SU-DHL-6 (cell line): ENCODE measurements around the gene C2CD2L.

Experiments used
- CTCF ChIP-seq: fragments of 200-600 bp; sonication (generic); IDR thresholded peaks from one replicate; pipeline ENCODE4 v1.5.1; 2017; ENCODE audit warnings: antibody characterized with exemption, mild to moderate bottlenecking, low read length, moderate library complexity; ENCODE audit not compliant: insufficient read depth, poor library complexity, severe bottlenecking
- EZH2phosphoT487 ChIP-seq: fragments of 200-600 bp; sonication (generic), shearing (Covaris generic); conservative IDR thresholded peaks from 2 replicates; pipeline ENCODE4 v1.6.1; 2018; ENCODE audit warnings: mild to moderate bottlenecking, antibody characterized with exemption, low read length, moderate library complexity, mixed read lengths

GRCh38 chr11:119091178-119091577, 16.0 kb upstream of the C2CD2L start:
- TF ChIP-seq CTCF (no peak), EZH2phosphoT487 (no peak)
